Mesendoderm (in vitro differentiated cells): ENCODE measurements around the gene ICAM4.

Experiments used
- DNase-seq: peaks from one replicate; pipeline ENCODE4 v3.0.0; 2013
- H2AK5ac ChIP-seq: 2 replicates; pipeline ENCODE4 v1.6.1; 2013; ENCODE audit warnings: low read length, inconsistent platforms
- H2BK120ac ChIP-seq: 2 replicates; pipeline ENCODE4 v1.6.1; 2013; ENCODE audit warnings: low read depth, mild to moderate bottlenecking, low read length, moderate library complexity, mixed read lengths
- H2BK15ac ChIP-seq: replicated peaks from 2 replicates; pipeline ENCODE4 v1.6.1; 2013; ENCODE audit warnings: low read depth, mild to moderate bottlenecking, moderate library complexity
- H2BK5ac ChIP-seq: 2 replicates; pipeline ENCODE4 v1.6.1; 2013; ENCODE audit warnings: low read length, inconsistent platforms
- H3K18ac ChIP-seq: 2 replicates; pipeline ENCODE4 v1.6.1; 2013; ENCODE audit warnings: mild to moderate bottlenecking, low read length, mixed read lengths
- H3K23ac ChIP-seq: one replicate; pipeline ENCODE4 v1.6.1; 2013; ENCODE audit warnings: low read length
- H3K27ac ChIP-seq: 2 replicates; pipeline ENCODE4 v1.5.1; 2013; ENCODE audit warnings: low read depth, mild to moderate bottlenecking, inconsistent platforms, low read length, moderate library complexity
- H3K27me3 ChIP-seq: 2 replicates; pipeline ENCODE4 v1.6.1; 2013; ENCODE audit warnings: low read length, control low read depth, mild to moderate bottlenecking, inconsistent platforms; ENCODE audit not compliant: insufficient read depth, poor library complexity
- H3K36me3 ChIP-seq: 2 replicates; pipeline ENCODE4 v1.6.1; 2013; ENCODE audit warnings: low read length, inconsistent platforms; ENCODE audit not compliant: control insufficient read depth, insufficient read depth
- H3K4ac ChIP-seq: one replicate; pipeline ENCODE4 v1.6.1; 2013; ENCODE audit warnings: low read depth, mild to moderate bottlenecking, low read length, moderate library complexity
- H3K4me1 ChIP-seq: 2 replicates; pipeline ENCODE4 v1.6.1; 2013; ENCODE audit warnings: low read depth, low read length, inconsistent platforms; ENCODE audit not compliant: control insufficient read depth
- H3K4me2 ChIP-seq: 2 replicates; pipeline ENCODE4 v1.6.1; 2013; ENCODE audit warnings: low read length
- H3K4me3 ChIP-seq: 2 replicates; pipeline ENCODE4 v1.5.1; 2013; ENCODE audit warnings: mild to moderate bottlenecking, low read length
- H3K56ac ChIP-seq: one replicate; pipeline ENCODE4 v1.6.1; 2013; ENCODE audit warnings: low read length
- H3K79me1 ChIP-seq: 2 replicates; pipeline ENCODE4 v1.6.1; 2013; ENCODE audit warnings: low read length, inconsistent platforms
- H3K79me2 ChIP-seq: 2 replicates; pipeline ENCODE4 v1.6.1; 2013; ENCODE audit warnings: mild to moderate bottlenecking, low read length; ENCODE audit not compliant: control insufficient read depth, insufficient read depth
- H3K9ac ChIP-seq: 2 replicates; pipeline ENCODE4 v1.6.1; 2013; ENCODE audit warnings: low read length, inconsistent platforms
- H4K5ac ChIP-seq: one replicate; pipeline ENCODE4 v1.6.1; 2013; ENCODE audit warnings: low read length
- H4K8ac ChIP-seq: one replicate; pipeline ENCODE4 v1.6.1; 2013; ENCODE audit warnings: low read depth, mild to moderate bottlenecking, control low read depth, low read length, moderate library complexity
- WGBS: extraction: QIAGEN DNeasy Blood & Tissue Kit; methylation state at CpG from one replicate; pipeline ENCODE4 v1.1.7; 2013; ENCODE audit warnings: low lambda C conversion rate, missing lambda C conversion rate; ENCODE audit not compliant: insufficient coverage; ENCODE audit errors: extremely low coverage; 5-methylcytosine and 5-hydroxymethylcytosine counted together

The ICAM4 gene

GRCh38 chr19:10305139-10305806 lies 18.5 kb downstream of the ICAM4 start:
- Histone ChIP-seq H2BK120ac (no peak overlapping the region), H3K9ac (no peak overlapping the region), H4K5ac (no peak overlapping the region), H3K18ac (no peak overlapping the region), H3K27ac (no peak overlapping the region), H3K27me3 (no peaks in the 10 kb centered on the region), H4K8ac (no peak overlapping the region), H3K79me1 (no peaks in the 10 kb centered on the region), H2AK5ac (no peak overlapping the region), H3K4me2 (no peak overlapping the region), H2BK5ac (no peak overlapping the region), H3K23ac (no peak overlapping the region), H3K36me3 (no peaks in the 10 kb centered on the region), H3K4me1 (no peaks in the 10 kb centered on the region), H3K79me2 (no peaks in the 10 kb centered on the region), H3K4me3 (no peak overlapping the region), H3K4ac (no peak overlapping the region), H3K56ac (no peak overlapping the region), H2BK15ac (no peak overlapping the region)
- no CpG with 5 or more reads among the region's 17 CpGs for WGBS
- DNase-seq: no peak

GRCh38 chr19:10306327-10306726 lies 19.6 kb downstream of the ICAM4 start:
- no peak overlapping the region for H3K9ac ChIP-seq
- H3K79me1 ChIP-seq: no peaks in the 10 kb centered on the region
- no peak overlapping the region for H3K4me3 ChIP-seq
- H3K56ac ChIP-seq: no peak overlapping the region
- no peak overlapping the region for H2BK15ac ChIP-seq
- H2BK120ac ChIP-seq: no peak overlapping the region
- H3K4ac ChIP-seq: no peak overlapping the region
- no peak overlapping the region for H2BK5ac ChIP-seq
- no peak for DNase-seq
- H3K4me1 ChIP-seq: no peaks in the 10 kb centered on the region
- H3K79me2 ChIP-seq: no peaks in the 10 kb centered on the region
- no peaks in the 10 kb centered on the region for H3K27me3 ChIP-seq
- no peak overlapping the region for H2AK5ac ChIP-seq
- H3K27ac ChIP-seq: no peak overlapping the region
- no peak overlapping the region for H4K8ac ChIP-seq
- H3K4me2 ChIP-seq: no peak overlapping the region
- H3K36me3 ChIP-seq: no peaks in the 10 kb centered on the region
- no peak overlapping the region for H3K18ac ChIP-seq
- no peak overlapping the region for H3K23ac ChIP-seq
- no CpG with 5 or more reads among the region's 5 CpGs for WGBS
- no peak overlapping the region for H4K5ac ChIP-seq

GRCh38 chr19:10309423-10309822 lies 22.7 kb downstream of the ICAM4 start, which contains the start of gene ZGLP1:
TSS of gene ZGLP1 (minus strand) at chr19:10309815.
- Histone ChIP-seq H3K4me2 (no peak within 1 kb of the TSS), H3K79me1 (no peaks in the 10 kb centered on the region), H4K8ac (no peak within 1 kb of the TSS), H3K27ac (no peak within 1 kb of the TSS), H2BK15ac (no peak within 1 kb of the TSS), H3K9ac (no peak within 1 kb of the TSS), H4K5ac (no peak within 1 kb of the TSS), H2BK120ac (no peak within 1 kb of the TSS), H3K79me2 (no peaks in the 10 kb centered on the region), H3K4me3 (no peak within 1 kb of the TSS), H3K4ac (no peak within 1 kb of the TSS), H3K56ac (no peak within 1 kb of the TSS), H2AK5ac (no peak within 1 kb of the TSS), H3K23ac (no peak within 1 kb of the TSS), H3K36me3 (no peaks in the 10 kb centered on the region), H3K18ac (no peak within 1 kb of the TSS), H2BK5ac (no peak within 1 kb of the TSS), H3K4me1 (no peaks in the 10 kb centered on the region), H3K27me3 (no peaks in the 10 kb centered on the region)
- no CpG with 5 or more reads among the region's 24 CpGs for WGBS
- no peak for DNase-seq

- H3K4me1 ChIP-seq: no peaks in the 10 kb centered on the region
- no peak within 1 kb of the TSS for H2BK120ac ChIP-seq
- no peaks in the 10 kb centered on the region for H3K27me3 ChIP-seq
- H3K18ac ChIP-seq: peak within 1 kb of the TSS; percentile 52
- peak within 1 kb of the TSS; percentile 79 for H3K4me3 ChIP-seq
- H3K79me2 ChIP-seq: no peaks in the 10 kb centered on the region
- no peak within 1 kb of the TSS for H4K8ac ChIP-seq
- H2BK15ac ChIP-seq: no peak within 1 kb of the TSS
- peak within 1 kb of the TSS; percentile 88 for H3K4me2 ChIP-seq
- H3K36me3 ChIP-seq: peaks cover 6% of the 10 kb centered on the region
- H4K5ac ChIP-seq: no peak within 1 kb of the TSS
- H3K9ac ChIP-seq: peak within 1 kb of the TSS; percentile 76
- no peak within 1 kb of the TSS for H3K27ac ChIP-seq
- peak; percentile 91 for DNase-seq
- no peak within 1 kb of the TSS for H2AK5ac ChIP-seq
- peak within 1 kb of the TSS; percentile 90 for H3K56ac ChIP-seq
- H3K79me1 ChIP-seq: no peaks in the 10 kb centered on the region
- H2BK5ac ChIP-seq: no peak within 1 kb of the TSS
- H3K4ac ChIP-seq: peak within 1 kb of the TSS; percentile 6
- no CpG with 5 or more reads among the region's 55 CpGs for WGBS
- no peak within 1 kb of the TSS for H3K23ac ChIP-seq
Measured at GRCh38 chr19:10315335-10316214, 28.8 kb downstream of the ICAM4 start, which contains the start of gene FDX2. TSS of gene FDX2 (minus strand) at chr19:10316015. CDS start at chr19:10315996, 19 bp downstream.

GRCh38 chr19:10316229-10317044 lies 29.7 kb downstream of the ICAM4 start:
- no peaks in the 10 kb centered on the region for H3K27me3 ChIP-seq
- no peak overlapping the region for H2AK5ac ChIP-seq
- H3K9ac ChIP-seq: peak overlapping the region; percentile 55
- no peak overlapping the region for H3K4ac ChIP-seq
- H2BK120ac ChIP-seq: no peak overlapping the region
- no peak overlapping the region for H3K4me2 ChIP-seq
- DNase-seq: no peak
- H2BK5ac ChIP-seq: no peak overlapping the region
- H3K23ac ChIP-seq: no peak overlapping the region
- no peak overlapping the region for H2BK15ac ChIP-seq
- H3K56ac ChIP-seq: peak overlapping the region; percentile 57
- H3K79me2 ChIP-seq: no peaks in the 10 kb centered on the region
- H4K8ac ChIP-seq: no peak overlapping the region
- WGBS: no CpG with 5 or more reads among the region's 19 CpGs
- H3K18ac ChIP-seq: no peak overlapping the region
- no peaks in the 10 kb centered on the region for H3K4me1 ChIP-seq
- no peaks in the 10 kb centered on the region for H3K79me1 ChIP-seq
- peaks cover 6% of the 10 kb centered on the region for H3K36me3 ChIP-seq
- H3K27ac ChIP-seq: no peak overlapping the region
- no peak overlapping the region for H3K4me3 ChIP-seq
- H4K5ac ChIP-seq: no peak overlapping the region
